PC-3 (cell line): Measurements from ENCODE around the gene OR12D3. TPM values are rescaled to one million over a fixed set of nuclear protein-coding genes. Genes with fewer than 3 reads are reported as not detected.

Experiments used
- ATAC-seq: fragments of 200-7000 bp; cut with Tn5 transposase; 2 replicates; pipeline ENCODE4 v1.9.1; 2020; ENCODE audit warnings: mild to moderate bottlenecking, moderate library complexity
- BruUV-seq: library from RNA; stranded (reverse); fragments of 400-500 nt; replicated peaks from 2 replicates; lab custom pipeline; 2021; lab: Mats Ljungman, UMichigan
- CTCF ChIA-PET: fragments of 300-600 bp; sonication (Branson Sonifier 250); formaldehyde crosslinking; loops from one replicate; lab custom pipeline; 2022; ENCODE audit warnings: antibody characterized with exemption; lab: Charles Lee
- POLR2A ChIA-PET: fragments of 300-600 bp; sonication (Branson Sonifier 250); formaldehyde crosslinking; loops from one replicate; lab custom pipeline; 2022; ENCODE audit warnings: antibody characterized with exemption; ENCODE audit not compliant: unreplicated experiment; lab: Charles Lee
- DNase-seq: peaks from one replicate; pipeline ENCODE4 v3.0.0-alpha.2; 2015
- H2AFZ ChIP-seq: fragments of 300-600 bp; sonication (generic); 2 replicates; pipeline ENCODE4 v1.6.0; 2016; ENCODE audit warnings: antibody characterized with exemption, low read length
- H3F3A ChIP-seq: fragments of 300-600 bp; sonication (generic); one replicate; pipeline ENCODE4 v1.6.0; 2017; ENCODE audit warnings: antibody characterized with exemption, low read length, control low read depth, mild to moderate bottlenecking; ENCODE audit not compliant: unreplicated experiment
- H3K27ac ChIP-seq: fragments of 300-600 bp; sonication (generic); 2 replicates; pipeline ENCODE4 v1.5.1; 2016; ENCODE audit warnings: mild to moderate bottlenecking, low read length
- H3K27me3 ChIP-seq: fragments of 300-600 bp; sonication (generic); 2 replicates; pipeline ENCODE4 v1.6.1; 2016; ENCODE audit warnings: low read length, mixed read lengths
- H3K36me3 ChIP-seq: fragments of 300-600 bp; sonication (generic); 2 replicates; pipeline ENCODE4 v1.6.1; 2016; ENCODE audit warnings: low read depth, mixed run types, low read length, mixed read lengths
- H3K4me1 ChIP-seq: fragments of 300-600 bp; sonication (generic); 2 replicates; pipeline ENCODE4 v1.5.1; 2016; ENCODE audit warnings: low read length; ENCODE audit not compliant: insufficient read depth
- H3K4me2 ChIP-seq: fragments of 300-600 bp; sonication (generic); 2 replicates; pipeline ENCODE4 v1.6.0; 2016; ENCODE audit warnings: low read length
- H3K4me3 ChIP-seq: fragments of 300-600 bp; sonication (generic); 2 replicates; pipeline ENCODE4 v1.5.1; 2016; ENCODE audit warnings: mild to moderate bottlenecking, low read length, mixed read lengths
- H3K79me2 ChIP-seq: fragments of 300-600 bp; sonication (generic); 2 replicates; pipeline ENCODE4 v1.6.1; 2017; ENCODE audit warnings: low read length, mixed read lengths
- H3K9ac ChIP-seq: fragments of 300-600 bp; sonication (generic); 2 replicates; pipeline ENCODE4 v1.6.0; 2016; ENCODE audit warnings: mild to moderate bottlenecking, low read length
- H3K9me2 ChIP-seq: fragments of 300-600 bp; sonication (generic); replicated peaks from 2 replicates; pipeline ENCODE4 v1.6.1; 2016; ENCODE audit warnings: mixed run types, low read length, mixed read lengths
- H3K9me3 ChIP-seq: fragments of 300-600 bp; sonication (generic); 2 replicates; pipeline ENCODE4 v1.6.1; 2016; ENCODE audit warnings: low read length, mixed read lengths
- H4K20me1 ChIP-seq: fragments of 300-600 bp; sonication (generic); 2 replicates; pipeline ENCODE4 v1.6.1; 2016; ENCODE audit warnings: low read length, mixed read lengths
- EZH2 ChIP-seq: fragments of 300-600 bp; sonication (generic); IDR thresholded peaks from one replicate; pipeline ENCODE4 v1.6.1; 2017; ENCODE audit warnings: antibody characterized with exemption, mild to moderate bottlenecking, low read length; ENCODE audit not compliant: unreplicated experiment
- EZH2phosphoT487 ChIP-seq: fragments of 300-600 bp; sonication (generic); IDR thresholded peaks from 2 replicates; pipeline ENCODE4 v1.6.1; 2018; ENCODE audit warnings: mild to moderate bottlenecking, antibody characterized with exemption, low read length, borderline replicate concordance
- intact Hi-C: fragments of 100-400 bp; cut with micrococcal nuclease; formaldehyde crosslinking; loops from 2 replicates; pipeline ENCODE4 v1.9.0; 2023
- total RNA-seq: library from RNA; depleted of rRNA; stranded (reverse); fragments of >200 nt; gene quantifications from 2 replicates; pipeline ENCODE4 v1.2.3, GENCODE V29; 2014; rRNA removed
- TF ChIP-seq, protein P1 (sequence below): fragments of 300-600 bp; sonication (generic); conservative IDR thresholded peaks from 2 replicates; pipeline ENCODE4 v1.5.1; 2017; ENCODE audit warnings: antibody characterized with exemption, low read depth, mild to moderate bottlenecking, low read length

OR12D3 gene
- total RNA-seq, 1 experiment from 2014 or later, result not detected

DNA sequence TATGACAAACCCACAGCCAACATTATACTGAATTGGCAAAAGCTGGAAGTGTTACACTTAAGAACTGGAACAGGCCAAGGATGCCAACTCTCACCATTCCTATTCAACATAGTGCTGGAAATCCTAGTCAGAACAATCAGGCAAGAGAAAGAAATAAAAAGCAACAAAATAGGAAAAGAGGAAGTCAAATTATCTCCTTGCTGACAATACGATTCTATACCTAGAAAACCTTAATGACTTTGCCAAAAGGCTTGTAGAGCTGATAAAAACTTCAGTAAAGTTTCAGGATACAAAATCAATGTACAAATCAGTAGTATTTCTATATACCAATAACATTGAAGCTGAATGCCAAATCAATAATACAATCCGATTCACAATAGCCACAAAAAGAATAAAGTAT, 38.8 kb downstream of the OR12D3 start:
- no peak overlapping the region for H3K4me2 ChIP-seq
- H3F3A ChIP-seq, result no peaks in the 10 kb centered on the region
- no peak overlapping the region for H3K9ac ChIP-seq
- H3K36me3 ChIP-seq, result no peaks in the 10 kb centered on the region
- no peak overlapping the region for H3K27ac ChIP-seq
- CTCF ChIA-PET, result no interaction called here
- no peaks in the 10 kb centered on the region for H3K79me2 ChIP-seq
- BruUV-seq, result no TSS peak
- H3K4me1 ChIP-seq, result no peaks in the 10 kb centered on the region
- POLR2A ChIA-PET, result no interaction called here
- ATAC-seq (no peak), DNase-seq (no peak)
- no peaks in the 10 kb centered on the region for H3K9me3 ChIP-seq
- H3K9me2 ChIP-seq, result no peaks in the 10 kb centered on the region
- H3K27me3 ChIP-seq, result peaks cover 11% of the 10 kb centered on the region
- H2AFZ ChIP-seq, result no peak overlapping the region
- H4K20me1 ChIP-seq, result no peaks in the 10 kb centered on the region
- TF ChIP-seq, protein P1, sequence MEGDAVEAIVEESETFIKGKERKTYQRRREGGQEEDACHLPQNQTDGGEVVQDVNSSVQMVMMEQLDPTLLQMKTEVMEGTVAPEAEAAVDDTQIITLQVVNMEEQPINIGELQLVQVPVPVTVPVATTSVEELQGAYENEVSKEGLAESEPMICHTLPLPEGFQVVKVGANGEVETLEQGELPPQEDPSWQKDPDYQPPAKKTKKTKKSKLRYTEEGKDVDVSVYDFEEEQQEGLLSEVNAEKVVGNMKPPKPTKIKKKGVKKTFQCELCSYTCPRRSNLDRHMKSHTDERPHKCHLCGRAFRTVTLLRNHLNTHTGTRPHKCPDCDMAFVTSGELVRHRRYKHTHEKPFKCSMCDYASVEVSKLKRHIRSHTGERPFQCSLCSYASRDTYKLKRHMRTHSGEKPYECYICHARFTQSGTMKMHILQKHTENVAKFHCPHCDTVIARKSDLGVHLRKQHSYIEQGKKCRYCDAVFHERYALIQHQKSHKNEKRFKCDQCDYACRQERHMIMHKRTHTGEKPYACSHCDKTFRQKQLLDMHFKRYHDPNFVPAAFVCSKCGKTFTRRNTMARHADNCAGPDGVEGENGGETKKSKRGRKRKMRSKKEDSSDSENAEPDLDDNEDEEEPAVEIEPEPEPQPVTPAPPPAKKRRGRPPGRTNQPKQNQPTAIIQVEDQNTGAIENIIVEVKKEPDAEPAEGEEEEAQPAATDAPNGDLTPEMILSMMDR, result no peak
- TF ChIP-seq EZH2 (no peak), EZH2phosphoT487 (no peak)
- H3K4me3 ChIP-seq, result no peak overlapping the region
- intact Hi-C loops, result no loop called here

GRCh38 chr6:29332676-29333075, 42.4 kb downstream of the OR12D3 start:
- H2AFZ ChIP-seq, result no peak overlapping the region
- CTCF ChIA-PET, result no interaction called here
- no peak overlapping the region for H3K9ac ChIP-seq
- no TSS peak for BruUV-seq
- peaks cover 4% of the 10 kb centered on the region; the same call in 1 of the 2 replicates for H3K27me3 ChIP-seq
- H4K20me1 ChIP-seq, result no peaks in the 10 kb centered on the region
- no peaks in the 10 kb centered on the region for H3K79me2 ChIP-seq
- H3F3A ChIP-seq, result no peaks in the 10 kb centered on the region
- no peak for ATAC-seq
- no peak overlapping the region for H3K27ac ChIP-seq
- TF ChIP-seq, protein P1, result no peak
- TF ChIP-seq EZH2, result no peak
- TF ChIP-seq EZH2phosphoT487, result no peak
- intact Hi-C loops, result no loop called here
- H3K9me3 ChIP-seq, result no peaks in the 10 kb centered on the region
- no peaks in the 10 kb centered on the region for H3K9me2 ChIP-seq
- no peaks in the 10 kb centered on the region for H3K36me3 ChIP-seq
- no peak overlapping the region for H3K4me2 ChIP-seq
- no peaks in the 10 kb centered on the region for H3K4me1 ChIP-seq
- no peak overlapping the region for H3K4me3 ChIP-seq
- POLR2A ChIA-PET, result no interaction called here
- DNase-seq, result no peak

DNA sequence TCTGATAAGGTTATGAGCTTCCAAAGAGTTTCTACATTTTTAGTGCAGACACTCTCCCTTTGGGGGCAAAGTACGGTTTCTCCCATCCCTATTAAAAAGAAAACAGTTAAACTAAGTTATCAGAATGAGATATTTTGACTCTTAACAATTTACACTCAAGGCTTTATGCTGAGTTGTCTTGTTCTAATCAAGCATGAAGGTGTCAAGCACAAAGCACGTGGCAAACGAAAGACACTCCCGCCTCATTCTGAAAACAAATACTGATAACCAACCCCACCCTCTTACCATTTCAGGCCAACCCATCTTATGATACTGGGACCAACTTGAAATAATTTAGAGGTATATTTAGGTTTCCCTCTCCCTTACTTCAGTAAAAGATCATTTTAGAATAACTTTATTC, 49.3 kb downstream of the OR12D3 start:
- Histone ChIP-seq H3K9ac (no peak overlapping the region), H3K4me1 (no peaks in the 10 kb centered on the region), H3K4me3 (no peak overlapping the region), H3K27ac (no peak overlapping the region), H3K27me3 (peaks cover 9% of the 10 kb centered on the region; the same call in 1 of the 2 replicates), H3K79me2 (no peaks in the 10 kb centered on the region), H3K36me3 (no peaks in the 10 kb centered on the region), H2AFZ (no peak overlapping the region), H3K9me2 (no peaks in the 10 kb centered on the region), H4K20me1 (no peaks in the 10 kb centered on the region), H3F3A (no peaks in the 10 kb centered on the region), H3K4me2 (no peak overlapping the region), H3K9me3 (no peaks in the 10 kb centered on the region)
- no peak for DNase-seq
- ChIA-PET CTCF (no interaction called here), POLR2A (no interaction called here)
- intact Hi-C loops, result no loop called here
- TF ChIP-seq, protein P1, result no peak
- TF ChIP-seq EZH2phosphoT487 (no peak), EZH2 (no peak)
- no TSS peak for BruUV-seq
- ATAC-seq, result no peak

Other genes with a start within 250 kb of the OR12D3 start
- 0.23 TPM in 1 of 2 replicates, not detected in the other for gene OR2J2, start 204.4 kb downstream of the OR12D3 start, total RNA-seq
- gene OR14J1, start 73.6 kb downstream of the OR12D3 start, total RNA-seq, result not detected in 2 replicates
- gene OR5V1, start 6.4 kb downstream of the OR12D3 start, total RNA-seq, result not detected in 2 replicates
- not detected in 2 replicates for gene OR12D2, start 20.3 kb upstream of the OR12D3 start, total RNA-seq
- not detected in 2 replicates for gene OR12D1, start 39.6 kb upstream of the OR12D3 start, total RNA-seq
- gene OR10C1, start 64.0 kb upstream of the OR12D3 start, total RNA-seq, result not detected in 2 replicates
- not detected in 2 replicates for gene OR11A1, start 81.8 kb upstream of the OR12D3 start, total RNA-seq
- not detected in 2 replicates for gene OR2H1, start 81.9 kb upstream of the OR12D3 start, total RNA-seq
- not detected in 2 replicates for gene MAS1L, start 112.7 kb upstream of the OR12D3 start, total RNA-seq
- not detected in 2 replicates for gene UBD, start 184.4 kb upstream of the OR12D3 start, total RNA-seq
- gene OR2H2, start 209.8 kb upstream of the OR12D3 start, total RNA-seq, result not detected in 2 replicates